Measurements from ENCODE around the gene C14orf132. TPM values are rescaled to one million over a fixed set of nuclear protein-coding genes. Genes with fewer than 3 reads are reported as not detected.

C14orf132 gene
- polyA plus RNA-seq, 4 donors, result 30.1 to 46.2 (median 33.2) TPM

DNA sequence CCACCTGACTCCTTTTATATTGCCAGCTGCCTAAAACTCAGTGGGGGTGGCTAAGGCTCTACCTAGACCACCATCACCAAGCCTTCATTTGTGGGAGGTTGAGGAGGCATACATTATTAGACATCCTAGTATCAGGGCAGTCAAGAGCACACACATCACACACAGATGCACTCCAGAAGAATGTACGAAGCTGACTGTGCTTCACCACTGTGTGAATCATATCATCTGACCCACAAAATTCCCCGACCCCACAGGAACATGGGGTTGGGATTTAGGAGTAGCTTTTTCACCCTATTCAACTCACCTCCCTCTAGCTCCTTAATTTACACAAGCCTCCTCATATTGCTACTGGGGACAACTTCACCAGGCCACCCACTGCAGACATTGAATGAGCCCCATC, 100.7 kb downstream of the C14orf132 start:
- DNase-seq (ENCODE audit: low read depth in 4 of 4, low spot score in 3 of 4), result no peak

GRCh38 chr14:96140952-96141351, 101.8 kb downstream of the C14orf132 start:
- DNase-seq (ENCODE audit: low read depth in 4 of 4, low spot score in 3 of 4), result no peak

Other genes starting within 250 kb of the C14orf132 start
- 1 to 10 TPM in 1 of 4 donors, under 1 TPM in 3; 0.40 to 4.0 (median 0.48) TPM for gene TUNAR, start 162.5 kb upstream of the C14orf132 start, polyA plus RNA-seq (ENCODE audit: insufficient read length in 4 of 4)
- gene BDKRB2, start 165.5 kb downstream of the C14orf132 start, polyA plus RNA-seq (ENCODE audit: insufficient read length in 4 of 4), result 1 to 10 TPM; 3.3 to 4.2 (median 3.4) TPM
- under 1 TPM in 3 of 4 donors, not detected in 1; 0.20 to 0.76 (median 0.40) TPM for gene BDKRB1, start 216.8 kb downstream of the C14orf132 start, polyA plus RNA-seq (ENCODE audit: insufficient read length in 4 of 4)